Memory B cell (primary cell): Measurements from ENCODE around the gene JOSD1.

Source experiments
- ATAC-seq: fragments of 150-1000 bp; cut with Tn5 transposase; 2 replicates; pipeline ENCODE4 v1.10.0; 2021; ENCODE audit warnings: low read depth, mild to moderate bottlenecking, moderate library complexity
- DNase-seq, 2 donors: peaks; one replicate each; pipeline ENCODE4 v3.0.0; 2022; ENCODE audit warnings: low spot score in 2 of 2
- H3K27ac Mint-ChIP-seq: one replicate; pipeline ENCODE4 v1.8.0; 2022; ENCODE audit warnings: mild to moderate bottlenecking, moderate library complexity, mixed read lengths
- H3K27me3 Mint-ChIP-seq: one replicate; pipeline ENCODE4 v1.8.0; 2022; ENCODE audit warnings: mixed read lengths
- H3K36me3 Mint-ChIP-seq: one replicate; pipeline ENCODE4 v1.8.0; 2022; ENCODE audit warnings: mild to moderate bottlenecking, mixed read lengths
- H3K4me1 Mint-ChIP-seq: one replicate; pipeline ENCODE4 v1.8.0; 2022; ENCODE audit warnings: mixed read lengths
- H3K4me3 Mint-ChIP-seq: one replicate; pipeline ENCODE4 v1.8.0; 2022; ENCODE audit warnings: mild to moderate bottlenecking, moderate library complexity, mixed read lengths
- H3K9me3 Mint-ChIP-seq: one replicate; pipeline ENCODE4 v1.8.0; 2022; ENCODE audit warnings: mixed read lengths

JOSD1 gene

GRCh38 chr22:38713921-38714320 lies 13.2 kb upstream of the JOSD1 start:
- DNase-seq, result no peak
- Mint-ChIP-seq H3K4me3 (no peak overlapping the region), H3K27ac (peak overlapping the region; percentile 76), H3K36me3 (peaks cover 33% of the 10 kb centered on the region), H3K27me3 (no peaks in the 10 kb centered on the region), H3K9me3 (no peaks in the 10 kb centered on the region), H3K4me1 (peaks cover 45% of the 10 kb centered on the region)
- no peak for ATAC-seq

DNA sequence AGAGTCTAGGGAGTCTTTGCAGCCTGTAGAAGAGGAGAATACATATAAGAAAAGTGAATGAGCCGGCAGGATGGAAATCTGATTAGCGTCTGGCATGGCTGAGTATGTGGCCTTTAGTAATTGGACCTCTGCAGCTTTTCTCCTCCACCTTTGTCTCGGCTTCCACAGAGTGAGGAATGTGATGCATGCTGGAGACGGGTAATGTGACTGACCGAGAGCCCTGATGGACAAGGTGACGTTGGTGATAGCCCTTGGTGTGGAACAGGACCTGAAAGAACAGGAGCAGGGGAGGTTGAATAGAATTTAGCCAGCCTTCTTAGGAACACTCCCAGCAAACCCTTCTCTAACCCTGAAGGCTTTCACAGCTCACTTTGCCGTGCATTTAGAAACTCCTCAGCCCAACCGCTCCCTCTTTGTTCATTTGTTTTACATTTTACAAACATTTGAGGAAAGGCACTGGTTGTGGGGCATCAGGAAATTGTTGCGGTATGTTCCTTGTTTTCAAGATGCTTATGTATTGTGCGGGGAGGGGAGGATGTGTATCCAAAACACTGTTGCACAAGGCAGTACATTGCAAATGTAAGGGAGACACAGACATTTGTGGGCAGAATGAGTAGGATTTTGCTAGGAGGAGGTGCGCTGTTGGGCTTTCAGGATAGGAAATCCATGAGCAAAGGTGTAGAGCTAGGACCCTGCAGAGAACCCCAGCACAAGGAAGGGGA lies 11.9 kb upstream of the JOSD1 start:
- Mint-ChIP-seq H3K36me3 (peaks cover 28% of the 10 kb centered on the region), H3K27me3 (no peaks in the 10 kb centered on the region), H3K4me3 (no peak overlapping the region), H3K9me3 (no peaks in the 10 kb centered on the region), H3K27ac (peak overlapping the region; percentile 76), H3K4me1 (peaks cover 56% of the 10 kb centered on the region)
- DNase-seq (no peak), ATAC-seq (no peak)

DNA sequence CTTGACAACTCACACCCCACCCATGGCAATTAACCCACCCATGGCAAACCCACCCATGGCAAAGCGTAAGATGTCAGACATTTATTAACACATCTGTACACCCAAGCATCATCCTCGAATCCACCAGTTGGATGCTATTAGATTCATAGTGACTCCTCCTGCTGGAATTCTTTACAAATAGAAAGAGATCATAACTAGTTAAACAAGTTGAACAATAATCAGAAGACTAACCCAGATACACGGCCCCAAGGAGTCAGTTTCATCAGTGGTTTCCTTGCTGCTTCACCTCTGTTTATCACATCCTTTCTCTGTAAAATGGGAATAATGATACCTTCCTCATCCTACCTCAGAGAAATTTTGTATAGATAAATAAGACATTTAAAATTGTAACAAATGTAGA lies 10.1 kb upstream of the JOSD1 start:
- ATAC-seq, result no peak
- no peak overlapping the region for H3K4me3 Mint-ChIP-seq
- H3K27ac Mint-ChIP-seq, result no peak overlapping the region
- no peak for DNase-seq
- H3K9me3 Mint-ChIP-seq, result no peaks in the 10 kb centered on the region
- peaks cover 65% of the 10 kb centered on the region for H3K4me1 Mint-ChIP-seq
- H3K27me3 Mint-ChIP-seq, result no peaks in the 10 kb centered on the region
- peaks cover 17% of the 10 kb centered on the region for H3K36me3 Mint-ChIP-seq

DNA sequence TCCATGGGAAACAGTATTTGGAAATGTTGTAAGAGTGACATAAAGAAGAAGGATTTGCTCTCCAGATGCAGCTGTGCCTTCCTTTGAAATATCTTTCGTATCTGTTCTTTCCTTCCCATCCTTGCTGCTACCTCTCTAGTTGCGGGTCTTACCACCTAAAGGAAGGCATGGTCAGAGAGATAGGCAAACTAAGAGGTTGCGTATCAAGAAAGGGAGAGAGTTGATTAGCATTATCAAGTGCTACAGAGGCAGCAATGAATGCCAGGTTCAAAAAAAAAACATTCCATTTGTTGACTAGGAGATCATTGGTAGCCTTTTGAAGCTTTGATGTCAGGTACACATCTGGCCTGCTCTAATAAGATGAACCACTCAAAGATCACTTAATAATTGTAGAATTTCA lies 9.6 kb upstream of the JOSD1 start:
- ATAC-seq, result no peak
- Mint-ChIP-seq H3K36me3 (peaks cover 16% of the 10 kb centered on the region), H3K27me3 (no peaks in the 10 kb centered on the region), H3K4me3 (no peak overlapping the region), H3K27ac (peak overlapping the region; percentile 93), H3K9me3 (no peaks in the 10 kb centered on the region), H3K4me1 (peaks cover 64% of the 10 kb centered on the region)
- no peak for DNase-seq

DNA sequence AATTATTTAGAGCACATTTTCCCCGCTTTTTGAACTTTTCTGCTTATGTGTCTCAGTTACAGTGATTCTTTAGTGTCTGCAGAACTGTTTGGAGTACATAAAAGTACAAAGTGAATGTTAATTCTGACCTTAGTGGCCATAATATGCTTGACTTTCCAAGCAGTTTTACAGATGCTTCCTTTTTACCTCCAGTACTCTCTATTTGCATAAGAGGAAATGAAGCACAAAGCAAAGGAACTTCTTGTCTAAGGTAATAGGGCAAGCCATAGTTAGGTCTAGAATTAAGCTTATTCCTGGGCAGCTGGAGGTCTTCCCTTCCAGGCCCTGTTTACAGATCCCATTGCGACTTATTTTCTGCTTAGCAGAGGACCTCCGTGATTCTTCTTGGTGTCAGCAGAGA lies 8.6 kb upstream of the JOSD1 start:
- no peaks in the 10 kb centered on the region for H3K9me3 Mint-ChIP-seq
- peaks cover 61% of the 10 kb centered on the region for H3K4me1 Mint-ChIP-seq
- H3K36me3 Mint-ChIP-seq, result peaks cover 13% of the 10 kb centered on the region
- no peaks in the 10 kb centered on the region for H3K27me3 Mint-ChIP-seq
- H3K4me3 Mint-ChIP-seq, result peak overlapping the region; percentile 84
- H3K27ac Mint-ChIP-seq, result peak overlapping the region; percentile 93
- peak; percentile 14 for ATAC-seq
- peak in 1 of 2 donors; percentile 33 for DNase-seq

- H3K9me3 Mint-ChIP-seq, result no peaks in the 10 kb centered on the region
- peak overlapping the region; percentile 93 for H3K27ac Mint-ChIP-seq
- no peaks in the 10 kb centered on the region for H3K27me3 Mint-ChIP-seq
These were observed 7.2 kb upstream of the JOSD1 start for GRCh38 chr22:38707984-38708383.

GRCh38 chr22:38707346-38707745 lies 6.6 kb upstream of the JOSD1 start:
- H3K36me3 Mint-ChIP-seq, result peaks cover 8% of the 10 kb centered on the region
- H3K4me3 Mint-ChIP-seq, result peak overlapping the region; percentile 88
- H3K9me3 Mint-ChIP-seq, result no peaks in the 10 kb centered on the region
- no peaks in the 10 kb centered on the region for H3K27me3 Mint-ChIP-seq
- H3K27ac Mint-ChIP-seq, result peak overlapping the region; percentile 93
- ATAC-seq, result no peak
- no peak for DNase-seq
- H3K4me1 Mint-ChIP-seq, result peaks cover 48% of the 10 kb centered on the region

More at GRCh38 chr22:38707984-38708383, 7.2 kb upstream of the JOSD1 start:
- H3K4me1 Mint-ChIP-seq, result peaks cover 51% of the 10 kb centered on the region
- ATAC-seq (no peak), DNase-seq (no peak)
- H3K36me3 Mint-ChIP-seq, result peaks cover 12% of the 10 kb centered on the region
- peak overlapping the region; percentile 88 for H3K4me3 Mint-ChIP-seq

- ATAC-seq, result no peak
- Mint-ChIP-seq H3K36me3 (peaks cover 4% of the 10 kb centered on the region), H3K4me3 (peak overlapping the region; percentile 88), H3K27ac (peak overlapping the region; percentile 93), H3K4me1 (peaks cover 44% of the 10 kb centered on the region), H3K27me3 (no peaks in the 10 kb centered on the region), H3K9me3 (no peaks in the 10 kb centered on the region)
- no peak for DNase-seq
These were observed 6.1 kb upstream of the JOSD1 start for GRCh38 chr22:38706901-38707195.

GRCh38 chr22:38706101-38706900 lies 5.6 kb upstream of the JOSD1 start:
- no peaks in the 10 kb centered on the region for H3K9me3 Mint-ChIP-seq
- DNase-seq, result peak; percentile 23 to 46
- peaks cover 46% of the 10 kb centered on the region for H3K4me1 Mint-ChIP-seq
- no peak for ATAC-seq
- H3K27ac Mint-ChIP-seq, result peak overlapping the region; percentile 93
- H3K27me3 Mint-ChIP-seq, result no peaks in the 10 kb centered on the region
- H3K36me3 Mint-ChIP-seq, result peaks cover 4% of the 10 kb centered on the region
- peak overlapping the region; percentile 88 for H3K4me3 Mint-ChIP-seq

DNA sequence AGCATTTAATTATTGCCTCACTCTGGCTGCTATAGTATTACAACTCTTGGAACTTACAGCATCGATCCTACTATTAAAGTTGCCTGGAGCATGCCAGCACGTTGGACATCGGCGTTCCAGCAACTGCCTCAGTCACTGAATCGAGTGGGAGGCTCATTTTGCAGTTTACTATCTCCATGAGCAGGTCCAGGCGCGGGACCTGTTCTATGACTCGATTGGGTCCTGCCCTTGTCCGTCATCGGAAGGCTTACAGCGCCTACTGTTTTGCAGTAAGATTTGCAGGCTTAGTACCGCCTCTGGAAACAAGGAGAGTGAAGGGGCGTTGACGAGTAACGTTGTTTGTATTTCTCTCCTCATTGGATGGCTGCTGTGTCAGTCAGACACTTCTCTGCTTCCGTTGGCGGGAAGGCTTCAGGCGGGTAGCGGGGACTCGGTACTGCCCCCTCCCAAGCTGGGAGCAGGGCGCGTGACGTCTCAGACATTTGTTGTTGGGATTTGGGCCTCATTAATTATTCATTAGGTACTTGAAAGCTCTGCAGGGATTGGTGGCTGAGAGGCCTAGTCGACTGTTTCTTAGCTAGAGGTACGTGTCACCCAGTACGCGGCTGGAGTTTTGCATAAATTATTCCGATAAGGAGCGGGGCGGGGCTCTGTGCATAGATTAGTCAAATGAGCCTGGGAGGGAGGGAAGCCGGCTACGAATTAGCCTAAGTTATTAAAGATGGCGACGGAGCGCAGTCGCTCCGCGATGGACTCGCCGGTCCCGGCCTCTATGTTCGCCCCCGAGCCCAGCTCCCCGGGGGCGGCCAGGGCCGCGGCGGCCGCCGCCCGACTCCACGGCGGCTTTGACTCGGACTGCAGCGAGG lies 4.7 kb upstream of the JOSD1 start, which contains the start of gene GTPBP1:
Gene GTPBP1 (plus strand): TSS at position 710 of the 866 bp plus-strand sequence. CDS start 12 bp downstream, at position 722.
- no peaks in the 10 kb centered on the region for H3K9me3 Mint-ChIP-seq
- peak within 1 kb of the TSS; percentile 93 for H3K27ac Mint-ChIP-seq
- DNase-seq (peak; percentile 82 to 96), ATAC-seq (peak; percentile 64)
- peak within 1 kb of the TSS; percentile 88 for H3K4me3 Mint-ChIP-seq
- H3K36me3 Mint-ChIP-seq, result no peaks in the 10 kb centered on the region
- H3K27me3 Mint-ChIP-seq, result no peaks in the 10 kb centered on the region
- H3K4me1 Mint-ChIP-seq, result peaks cover 44% of the 10 kb centered on the region

DNA sequence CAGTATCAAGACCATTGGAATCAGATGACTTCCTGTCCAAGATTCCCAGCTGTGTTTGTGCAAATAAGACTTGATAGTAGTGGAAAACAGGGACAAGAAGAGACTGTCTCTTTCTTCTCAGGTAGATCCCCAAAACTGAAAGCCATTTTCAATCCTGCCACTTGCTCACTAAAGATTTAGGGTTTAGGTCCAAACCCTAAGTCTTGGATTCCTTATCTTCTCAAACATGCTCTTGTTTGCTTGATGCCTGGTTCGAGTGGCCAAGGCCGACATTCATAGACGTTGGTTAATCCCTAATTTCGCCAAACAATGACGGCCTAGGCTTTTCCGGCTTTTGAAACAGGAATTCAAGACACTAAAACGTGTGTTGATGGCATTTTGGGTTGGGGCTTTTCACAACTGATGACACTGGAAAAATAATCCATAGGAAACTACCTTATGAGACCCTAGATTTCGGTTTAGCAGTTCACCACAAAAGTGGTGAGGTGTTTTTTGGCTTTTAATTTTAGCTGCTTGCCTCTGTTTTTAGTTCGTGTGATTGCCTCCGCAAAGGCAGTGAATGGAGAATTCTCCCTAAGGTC lies 4.0 kb upstream of the JOSD1 start:
- Mint-ChIP-seq H3K27me3 (no peaks in the 10 kb centered on the region), H3K36me3 (no peaks in the 10 kb centered on the region), H3K27ac (peak overlapping the region; percentile 93), H3K4me3 (peak overlapping the region; percentile 81), H3K4me1 (peaks cover 46% of the 10 kb centered on the region), H3K9me3 (no peaks in the 10 kb centered on the region)
- ATAC-seq (no peak), DNase-seq (no peak)

DNA sequence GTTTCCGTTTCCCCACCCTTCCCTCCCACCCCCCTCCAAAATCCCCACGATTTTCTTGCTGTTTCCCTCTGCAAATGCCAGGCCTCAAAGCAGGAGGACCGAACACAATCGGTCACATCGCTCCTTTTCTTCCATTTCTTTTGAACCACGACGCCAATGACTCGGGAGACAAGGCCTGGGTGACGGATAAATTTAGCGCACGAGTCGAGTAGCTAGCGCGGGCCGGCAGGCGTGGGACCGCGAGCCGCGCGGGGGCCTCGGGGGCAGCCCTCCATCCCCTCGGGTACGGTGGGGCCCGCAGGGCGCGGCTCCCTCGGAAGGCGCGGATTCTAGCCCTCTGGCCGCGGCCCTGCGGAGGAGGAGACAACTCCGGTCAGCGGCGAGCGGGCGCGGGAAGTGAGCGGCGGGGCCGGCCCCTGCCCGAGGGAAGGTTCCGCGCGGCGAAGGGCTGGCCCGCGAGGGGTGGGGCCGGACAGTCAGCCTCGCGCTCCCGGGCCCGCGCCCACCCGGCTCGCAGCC lies 414 bp downstream of the JOSD1 start:
- peak overlapping the region; percentile 99 for H3K27ac Mint-ChIP-seq
- ATAC-seq, result peak; percentile 3
- DNase-seq, result no peak

DNA sequence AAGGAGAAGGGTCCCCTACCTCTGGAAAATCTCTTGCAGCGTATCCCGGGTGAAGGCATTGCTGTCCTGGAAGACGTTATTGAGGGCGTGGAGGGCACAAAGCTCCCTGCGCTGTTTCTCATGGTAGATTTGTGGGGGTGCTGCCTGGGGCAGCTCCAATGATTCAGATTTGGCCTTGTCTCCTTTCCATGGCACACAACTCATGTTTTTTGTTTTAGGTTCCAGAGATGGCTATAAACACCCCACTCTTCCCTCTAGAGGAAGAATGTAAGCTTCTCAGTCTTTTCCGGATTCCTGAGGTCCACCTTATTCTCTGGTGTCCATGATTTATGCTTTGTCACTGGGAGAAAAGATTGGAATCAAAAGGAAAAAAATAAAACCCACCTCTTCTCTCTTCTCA lies 959 bp downstream of the JOSD1 start:
- peak overlapping the region; percentile 88 for H3K4me3 Mint-ChIP-seq
- H3K4me1 Mint-ChIP-seq, result peaks cover 40% of the 10 kb centered on the region
- H3K36me3 Mint-ChIP-seq, result peaks cover 7% of the 10 kb centered on the region
- ATAC-seq, result no peak
- peak overlapping the region; percentile 99 for H3K27ac Mint-ChIP-seq
- no peaks in the 10 kb centered on the region for H3K27me3 Mint-ChIP-seq
- DNase-seq, result no peak
- no peaks in the 10 kb centered on the region for H3K9me3 Mint-ChIP-seq

More for the DNA sequence above, 414 bp downstream of the JOSD1 start:
- peak overlapping the region; percentile 95 for H3K4me3 Mint-ChIP-seq
- peaks cover 45% of the 10 kb centered on the region for H3K4me1 Mint-ChIP-seq
- no peaks in the 10 kb centered on the region for H3K9me3 Mint-ChIP-seq
- peaks cover 7% of the 10 kb centered on the region for H3K36me3 Mint-ChIP-seq
- no peaks in the 10 kb centered on the region for H3K27me3 Mint-ChIP-seq
